HG03378 (cell line): ENCODE measurements around the gene INPP5A.

ENCODE experiments used
- ATAC-seq: cut with Tn5 transposase; IDR thresholded peaks from one replicate; pipeline ENCODE4 v1.9.1; 2021; ENCODE audit warnings: mild to moderate bottlenecking, moderate library complexity; ENCODE audit not compliant: unreplicated experiment

Gene INPP5A

DNA sequence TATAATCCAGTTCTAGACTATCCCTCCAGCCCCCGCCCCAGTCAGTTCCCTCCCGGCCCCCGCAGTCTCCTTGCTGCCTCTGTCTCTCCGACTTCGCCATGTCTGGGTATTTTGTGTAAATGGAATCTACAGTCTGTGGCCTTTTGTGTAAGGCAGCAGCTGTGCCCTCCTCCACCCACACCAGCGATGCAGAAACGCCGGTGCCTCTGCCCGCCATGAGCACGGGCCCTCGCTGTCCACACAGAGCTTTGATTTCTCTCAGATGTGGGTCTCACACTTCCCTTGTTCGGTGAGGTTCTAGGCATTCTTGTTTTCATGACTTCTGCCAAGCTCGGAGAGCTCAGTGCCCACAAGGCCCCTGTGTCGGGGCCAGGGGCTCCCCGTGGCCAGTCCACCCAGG, 210.5 kb downstream of the INPP5A start:
- ATAC-seq: no peak

GRCh38 chr10:132748545-132749370, 211.2 kb downstream of the INPP5A start:
- ATAC-seq: no peak

DNA sequence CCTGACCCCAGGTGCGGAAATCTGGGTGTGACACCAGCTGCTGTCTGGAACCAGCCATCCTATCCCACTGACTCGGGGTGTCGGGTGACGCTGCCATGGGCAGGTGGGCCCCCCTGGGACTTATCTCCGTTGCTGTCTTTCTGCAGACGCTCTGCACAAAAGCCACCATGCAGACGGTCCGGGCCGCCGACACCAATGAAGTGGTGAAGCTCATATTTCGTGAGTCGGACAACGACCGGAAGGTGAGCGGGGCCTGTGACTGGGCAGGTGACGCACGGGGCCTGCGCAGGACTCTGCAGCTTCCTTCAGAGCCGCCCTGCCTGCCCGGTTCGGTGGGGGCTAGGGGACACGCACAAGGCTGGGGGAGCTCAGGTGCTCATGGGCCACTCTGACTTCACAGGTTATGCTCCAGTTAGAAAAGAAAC, 211.8 kb downstream of the INPP5A start:
- no peak for ATAC-seq

GRCh38 chr10:132750936-132751335, 213.3 kb downstream of the INPP5A start:
- ATAC-seq: no peak

DNA sequence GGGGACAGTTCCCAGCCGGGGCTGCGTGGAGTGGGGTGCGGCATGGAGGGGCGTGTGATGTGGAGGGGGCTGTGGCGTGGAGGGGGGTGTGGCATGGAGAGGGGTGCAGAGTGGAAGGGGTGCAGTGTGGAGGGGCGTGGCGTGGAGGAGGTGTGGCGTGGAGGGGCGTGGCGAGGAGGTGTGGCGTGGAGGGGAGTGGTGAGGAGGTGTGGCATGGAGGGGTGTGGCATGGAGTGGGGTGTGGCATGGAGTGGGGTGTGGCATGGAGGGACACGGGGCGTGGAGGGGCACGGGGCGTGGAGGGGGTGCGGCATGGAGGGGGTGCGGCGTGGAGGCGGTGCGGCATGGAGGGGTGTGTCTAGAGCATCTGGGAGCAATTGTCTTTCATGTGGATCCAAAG, 214.8 kb downstream of the INPP5A start:
- ATAC-seq: no peak

GRCh38 chr10:132752961-132753360, 215.4 kb downstream of the INPP5A start:
- ATAC-seq: no peak

GRCh38 chr10:132753596-132753995, 216.0 kb downstream of the INPP5A start:
- no peak for ATAC-seq

DNA sequence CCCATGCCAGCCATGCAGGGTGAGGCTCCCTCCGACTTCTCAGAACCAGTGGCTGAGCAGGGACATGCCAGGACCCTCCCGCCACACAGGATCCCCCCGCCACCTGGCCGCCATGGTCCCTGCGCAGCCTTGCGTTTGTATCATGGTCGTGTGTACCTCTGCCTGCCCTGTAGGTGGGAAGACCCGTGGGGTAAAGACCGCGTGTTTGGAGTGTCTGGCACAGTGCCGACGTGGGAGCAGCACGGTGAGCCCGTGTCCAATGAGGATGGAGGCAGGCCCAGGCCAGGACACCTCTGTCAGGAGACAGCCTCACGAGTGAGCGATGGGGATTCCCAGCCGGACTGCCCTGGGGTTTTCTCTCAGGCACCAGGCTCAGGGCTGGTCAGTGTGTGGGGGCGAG, 216.5 kb downstream of the INPP5A start:
- no peak for ATAC-seq

DNA sequence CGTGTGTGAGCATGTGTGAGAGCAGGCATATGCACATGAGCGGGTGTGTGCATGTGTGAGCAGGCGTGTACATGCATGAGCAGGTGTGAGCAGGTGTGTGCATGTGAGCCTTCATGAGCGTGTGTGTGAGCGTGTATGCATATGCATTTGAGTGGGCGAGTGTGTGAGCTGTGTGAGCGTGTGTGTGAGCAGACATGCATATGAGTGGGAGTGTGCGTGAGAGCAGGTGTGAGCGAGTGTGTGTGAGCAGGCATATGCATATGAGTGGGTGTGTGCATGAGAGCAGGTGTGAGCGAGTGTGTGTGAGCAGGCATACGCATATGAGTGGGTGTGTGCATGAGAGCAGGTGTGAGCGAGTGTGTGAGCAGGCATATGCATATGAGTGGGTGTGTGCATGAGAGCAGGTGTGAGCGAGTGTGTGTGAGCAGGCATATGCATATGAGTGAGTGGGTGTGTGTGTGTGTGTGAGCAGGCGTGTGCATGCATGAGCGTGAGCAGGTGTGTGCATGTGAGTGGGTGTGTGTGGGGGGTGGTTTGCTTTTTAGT, 217.7 kb downstream of the INPP5A start:
- ATAC-seq: no peak

- no peak for ATAC-seq
These were observed 219.0 kb downstream of the INPP5A start for GRCh38 chr10:132756591-132756990.

GRCh38 chr10:132757171-132757570, 219.6 kb downstream of the INPP5A start:
- ATAC-seq: no peak

GRCh38 chr10:132758865-132759264, 221.3 kb downstream of the INPP5A start:
- ATAC-seq: no peak

DNA sequence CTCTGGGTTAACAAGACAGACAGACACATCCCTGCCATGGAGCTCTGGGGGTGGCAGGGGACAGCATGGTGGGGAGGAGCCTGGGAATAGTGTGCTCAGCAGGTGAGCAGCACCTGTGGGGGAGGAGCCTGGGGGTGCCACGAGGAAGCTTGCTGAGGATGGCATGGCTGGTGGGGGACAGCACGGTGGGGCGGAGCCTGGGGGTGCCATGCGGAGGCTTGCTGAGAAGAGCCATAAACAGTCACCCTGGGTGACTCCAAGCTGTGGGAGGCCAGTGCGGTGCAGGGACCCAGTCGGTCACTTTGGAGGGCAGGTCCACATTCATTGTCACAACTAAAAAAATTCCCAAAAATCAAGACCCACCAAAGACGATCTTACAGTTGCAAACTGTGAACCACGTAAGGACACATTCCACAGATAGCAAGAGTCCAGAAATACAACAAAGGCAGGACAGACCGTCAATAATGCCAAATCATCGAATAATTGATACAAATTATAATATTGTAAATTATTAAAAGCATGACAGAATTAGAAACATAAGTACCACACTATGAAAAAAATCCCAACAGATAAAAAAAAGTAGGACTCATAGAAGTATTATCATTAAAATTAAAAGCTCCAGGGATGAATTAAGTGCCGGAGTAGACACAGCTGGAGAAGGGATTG, 223.9 kb downstream of the INPP5A start:
- no peak for ATAC-seq

- no peak for ATAC-seq
These were observed 224.7 kb downstream of the INPP5A start for GRCh38 chr10:132762267-132762666.

GRCh38 chr10:132763545-132763944, 226.0 kb downstream of the INPP5A start:
- no peak for ATAC-seq

DNA sequence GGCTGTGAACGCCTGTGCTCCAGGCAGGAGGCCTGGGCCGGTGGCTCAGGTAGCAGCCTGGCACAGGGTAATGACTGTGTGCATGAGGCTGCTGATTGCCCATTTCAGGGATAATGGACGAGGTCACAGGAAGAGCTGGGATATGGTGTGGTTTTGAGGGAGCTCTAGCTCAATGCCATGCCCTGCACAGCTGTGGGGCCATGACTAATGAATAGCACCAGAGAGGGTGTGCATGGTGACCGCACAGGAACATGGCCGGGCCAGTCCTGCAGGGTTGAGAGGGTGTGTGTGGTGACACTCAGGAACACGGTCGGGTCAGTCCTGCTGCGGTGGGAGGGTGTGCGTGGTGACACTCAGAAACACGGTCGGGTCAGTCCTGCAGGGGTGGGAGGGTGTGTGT, 226.5 kb downstream of the INPP5A start:
- ATAC-seq: no peak

DNA sequence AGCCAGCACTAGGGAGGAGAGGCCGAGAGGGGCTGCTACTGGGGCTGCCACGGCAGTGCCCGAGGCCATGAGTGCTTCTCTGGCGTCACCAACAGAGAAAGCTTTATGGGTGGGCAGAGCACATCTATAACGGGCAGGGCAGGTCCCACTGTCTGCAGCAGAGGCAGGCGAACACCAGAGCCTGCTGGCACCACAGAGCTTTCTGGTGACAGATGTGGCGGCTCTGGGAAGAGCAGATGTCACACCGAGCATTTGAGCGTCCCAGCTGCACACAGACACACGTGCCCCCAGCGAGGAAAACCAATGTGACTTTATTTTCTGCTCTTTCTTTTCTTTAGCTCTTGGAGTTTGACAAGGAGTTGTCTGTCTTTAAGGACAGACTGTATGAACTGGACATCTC, 227.8 kb downstream of the INPP5A start:
- ATAC-seq: no peak

- ATAC-seq: no peak
These were observed 228.7 kb downstream of the INPP5A start for GRCh38 chr10:132766291-132766690.

GRCh38 chr10:132768346-132769248, 231.0 kb downstream of the INPP5A start:
- no peak for ATAC-seq

- no peak for ATAC-seq
These were observed 232.8 kb downstream of the INPP5A start for GRCh38 chr10:132770061-132771021.
